Activated T-cell treated with anti-CD3 and anti-CD28 coated beads, Interleukin-2, amount 50 U/mL, for 48 hours (primary cell): ENCODE results near the gene DCAF6.

Experiments used
- DNase-seq, 2 experiments: peaks; one replicate each; pipeline ENCODE4 v3.0.0-alpha.2; 2020

The DCAF6 gene

DNA sequence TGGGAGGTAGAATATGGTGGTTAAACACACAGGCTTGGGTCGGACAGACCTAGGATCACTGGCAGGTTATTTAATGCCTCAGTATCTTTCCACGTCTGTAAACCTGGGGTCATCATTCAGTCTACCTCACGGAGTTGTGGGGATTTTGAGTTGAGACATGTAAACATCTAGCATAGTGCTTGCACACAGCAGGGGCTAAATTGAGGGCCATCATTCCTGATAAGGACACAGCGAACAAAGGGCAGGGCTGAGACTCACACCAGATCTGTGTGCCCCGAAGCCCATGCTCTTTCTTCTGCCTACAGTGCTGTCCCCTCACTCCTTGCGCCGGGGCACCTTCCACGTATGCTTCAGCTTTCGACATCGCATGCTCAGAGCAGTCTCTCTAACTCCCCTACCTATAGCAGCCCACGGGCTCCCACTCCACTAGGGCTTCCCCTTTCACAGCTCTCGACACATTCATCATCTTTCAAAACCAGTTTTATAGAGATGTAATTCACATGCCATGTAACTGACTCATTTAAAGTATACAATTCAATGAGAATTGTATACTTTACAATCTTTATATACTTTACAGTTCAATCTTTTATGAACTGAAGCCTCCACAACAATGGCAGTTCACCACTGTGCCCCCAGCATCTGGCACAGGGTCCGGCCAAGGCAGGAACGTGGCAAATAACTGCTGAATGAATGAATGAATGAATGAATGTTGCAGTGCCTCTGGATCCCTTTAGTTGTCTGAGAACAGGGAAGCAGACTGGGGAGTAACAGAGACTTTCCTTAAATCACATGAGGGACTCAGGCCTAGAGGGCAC is 152.2 kb downstream of the DCAF6 start:
- DNase-seq: peak in 1 of 2 experiments; percentile 3

DNA sequence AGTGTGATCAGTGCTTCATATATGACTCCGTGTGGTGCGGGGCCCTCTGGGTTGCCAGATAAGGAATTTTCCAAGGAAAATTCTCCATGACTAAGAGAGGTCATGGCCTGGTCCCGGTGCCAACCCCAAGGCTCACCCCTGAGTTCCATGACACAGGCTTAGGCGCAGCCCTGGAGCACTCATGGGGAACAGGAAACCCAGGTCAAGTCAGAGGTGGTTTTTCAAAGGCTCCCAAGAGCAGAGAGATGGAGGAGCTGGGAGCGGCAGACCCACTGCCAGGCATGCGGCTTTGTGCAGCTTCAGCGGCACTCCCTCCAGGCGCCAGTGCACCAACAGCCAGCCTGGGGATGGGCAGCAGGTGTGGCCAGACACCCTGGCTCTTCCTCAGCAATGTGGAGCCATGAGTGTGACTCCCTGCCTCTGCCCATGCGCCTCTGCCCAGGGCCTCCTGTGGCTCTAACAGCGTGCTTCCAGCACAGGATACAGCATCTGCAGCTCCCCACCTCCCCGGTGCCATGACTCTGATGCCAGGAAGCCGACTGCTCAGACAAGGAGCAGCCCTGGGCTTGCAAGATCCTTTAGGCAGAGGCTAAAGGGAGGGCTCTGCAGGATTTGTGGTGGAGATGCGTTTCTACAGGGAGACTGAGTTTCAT is 153.0 kb downstream of the DCAF6 start:
- DNase-seq: peak in 1 of 2 experiments; percentile 9

DNA sequence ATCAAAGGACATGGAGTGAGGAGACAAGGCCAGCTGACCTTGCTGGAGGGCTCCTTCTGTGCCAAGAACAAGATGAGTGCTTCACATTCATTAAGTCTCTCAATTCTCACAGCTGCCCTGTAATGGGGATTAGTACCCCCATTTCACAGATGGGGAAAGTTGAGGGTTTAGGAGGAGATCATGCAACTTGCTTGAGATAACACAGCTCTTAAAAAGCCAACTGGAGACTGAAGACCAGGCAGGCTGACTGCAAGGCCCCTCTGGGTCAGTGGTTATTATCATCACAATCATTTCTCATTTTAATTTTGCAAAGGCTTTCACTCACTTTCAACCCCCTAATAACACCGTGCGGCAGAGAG is 153.5 kb downstream of the DCAF6 start:
- DNase-seq: peak in 1 of 2 experiments; percentile 3

DNA sequence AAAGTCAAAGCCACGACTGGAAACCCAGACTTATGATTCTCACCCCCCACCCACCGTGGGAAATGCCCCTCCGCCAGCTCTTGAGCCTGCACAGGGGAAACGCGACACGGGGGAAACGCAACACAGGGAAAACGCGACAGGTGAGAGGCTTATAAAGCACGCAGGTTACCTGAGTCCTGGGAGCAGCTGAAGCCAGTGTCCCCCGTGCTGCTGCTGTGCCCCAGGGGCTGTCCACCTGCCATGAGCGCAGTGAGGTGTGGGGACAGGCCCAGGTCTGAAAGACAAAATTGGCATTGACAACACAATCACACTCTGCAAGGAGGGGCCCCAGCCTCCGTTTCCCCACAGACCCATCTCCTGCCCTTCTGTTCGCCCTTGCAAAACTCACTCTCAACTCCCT is 153.9 kb downstream of the DCAF6 start:
- DNase-seq: peak in 1 of 2 experiments; percentile 1

DNA sequence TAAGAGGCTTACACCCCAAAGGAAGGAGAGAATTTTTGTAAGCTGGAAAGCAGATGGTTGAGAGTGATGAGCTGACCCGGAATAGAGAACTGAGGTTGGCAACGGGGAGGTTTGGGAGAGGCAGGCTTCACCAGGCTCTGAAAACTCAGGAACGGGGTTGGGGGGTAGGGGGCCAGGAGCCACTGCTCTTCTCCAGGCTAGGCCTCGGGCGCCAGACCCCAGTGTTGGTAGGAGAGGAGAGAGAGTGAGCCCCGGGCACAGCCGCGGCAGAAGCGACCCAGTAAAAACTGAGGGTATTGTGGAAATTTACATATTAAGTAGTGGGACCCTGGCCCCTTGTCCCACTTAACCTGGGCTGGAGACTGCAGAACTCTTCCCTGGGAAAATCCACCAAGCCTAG is 154.6 kb downstream of the DCAF6 start:
- DNase-seq: peak in 1 of 2 experiments; percentile 1

DNA sequence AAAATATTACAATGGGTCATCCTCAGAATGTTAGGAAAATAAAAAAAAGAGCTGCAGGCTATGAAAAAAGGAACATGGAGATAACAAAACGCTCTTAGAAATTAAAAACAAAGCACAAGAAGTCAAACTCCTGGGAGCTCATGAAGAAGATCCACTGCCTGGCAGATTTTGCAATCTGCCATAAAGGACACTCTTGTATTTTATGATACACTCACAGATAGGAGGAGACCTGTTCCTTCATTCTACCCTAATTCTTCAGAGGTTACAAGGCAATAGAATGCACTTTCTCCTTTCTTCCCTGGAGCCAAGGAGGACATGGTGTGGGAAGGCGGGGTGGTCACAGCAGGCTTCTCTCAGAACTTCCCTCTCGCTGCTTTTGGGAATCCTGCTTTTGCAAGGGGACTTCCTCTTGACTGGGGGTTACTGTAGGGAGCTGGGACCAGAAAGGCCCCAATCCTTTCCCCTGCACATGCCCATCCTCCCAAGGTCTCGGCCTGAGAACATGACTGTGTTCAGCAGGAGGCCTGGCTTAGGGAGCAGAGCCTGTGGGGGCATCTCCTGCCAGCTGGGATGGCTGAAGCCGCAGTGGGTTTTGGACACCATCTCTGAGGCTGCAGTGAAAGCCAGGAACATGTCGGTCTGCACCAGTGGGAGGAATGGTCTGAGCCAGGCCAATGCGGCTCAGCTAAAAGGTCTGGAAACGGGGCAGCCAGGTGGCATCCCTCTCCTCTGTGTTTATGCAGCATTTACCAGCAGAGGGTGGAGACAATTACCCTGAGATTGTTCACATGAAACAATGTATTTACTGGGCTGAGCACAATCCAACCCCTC is 155.5 kb downstream of the DCAF6 start:
- DNase-seq: peak in 1 of 2 experiments; percentile 1

DNA sequence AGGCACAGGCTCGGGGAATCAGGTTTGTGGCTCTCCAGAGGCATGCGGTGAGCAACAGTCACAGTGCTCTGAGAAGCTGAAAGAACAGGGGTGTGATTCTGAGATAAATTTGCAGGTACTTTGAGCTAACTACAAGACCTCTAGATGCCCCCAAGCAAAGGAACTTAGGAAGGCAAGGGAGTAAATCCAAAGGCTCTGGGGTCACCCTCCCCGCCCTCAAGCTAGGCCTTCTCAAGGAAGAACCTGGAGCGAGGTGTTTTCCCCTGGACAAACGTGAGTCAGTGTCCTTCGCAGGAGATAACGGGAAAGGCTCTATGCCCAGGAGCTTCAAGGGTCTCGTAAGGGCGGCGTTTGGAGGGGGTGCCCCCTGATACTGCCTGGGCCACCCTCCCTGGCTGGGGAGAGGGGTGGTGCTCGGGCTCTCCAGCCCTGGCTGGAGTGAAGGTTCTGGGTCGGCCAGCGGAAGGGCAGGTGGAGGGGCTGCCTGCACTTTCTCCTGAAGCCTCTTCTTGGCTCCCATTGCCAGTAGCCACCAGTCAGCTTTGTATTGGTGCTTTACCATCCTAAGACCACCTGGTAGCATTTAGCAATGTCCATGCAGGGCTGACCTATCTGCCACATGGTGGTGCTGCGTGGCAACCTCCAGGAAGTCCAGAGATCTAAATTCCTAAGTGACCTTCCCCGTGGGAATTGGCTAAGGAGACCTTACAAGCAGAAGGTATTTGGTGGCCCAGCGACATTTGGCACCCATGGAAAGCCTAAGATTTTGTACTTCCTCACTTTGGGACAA is 156.3 kb downstream of the DCAF6 start:
- DNase-seq: peak in 1 of 2 experiments; percentile 2

DNA sequence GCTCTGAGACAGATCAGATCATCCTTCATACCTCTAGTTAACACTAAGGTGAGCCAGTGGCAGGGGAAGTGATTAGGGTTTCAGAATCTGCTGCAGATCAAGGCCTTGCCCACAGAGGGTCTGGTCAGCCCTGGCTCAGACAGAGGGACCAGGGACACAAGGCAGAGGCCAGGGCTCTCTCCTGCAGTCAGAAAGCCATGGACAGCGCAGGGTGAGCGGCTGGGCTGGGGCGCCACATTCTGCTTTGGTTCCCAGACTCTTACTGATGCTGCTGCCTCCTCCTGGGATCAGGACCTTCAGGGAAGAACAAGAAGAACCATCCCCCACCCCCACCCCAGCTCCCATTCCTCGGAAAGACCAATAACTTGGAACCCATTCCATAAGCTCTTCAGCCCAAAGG is 157.1 kb downstream of the DCAF6 start:
- peak in 1 of 2 experiments; percentile 2 for DNase-seq

DNA sequence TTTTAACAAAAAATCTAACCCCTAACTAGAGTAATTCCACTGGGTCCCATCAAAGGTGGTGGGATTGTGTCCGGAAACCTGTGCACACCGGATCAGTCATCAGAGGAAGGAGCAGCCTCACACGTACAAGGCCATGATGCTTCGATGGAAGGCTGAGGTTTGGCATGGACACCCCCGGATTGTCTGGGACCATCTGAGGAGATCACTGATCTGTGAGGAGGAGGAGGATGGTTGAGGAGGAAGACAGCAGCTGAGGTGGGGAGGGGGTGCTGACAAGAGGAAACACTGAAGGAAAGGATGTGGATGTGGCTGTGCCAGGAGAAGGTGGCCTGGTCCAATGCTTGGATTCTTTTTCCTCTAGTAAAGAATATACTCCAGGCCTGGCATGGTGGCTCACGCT is 159.0 kb downstream of the DCAF6 start:
- DNase-seq: no peak

DNA sequence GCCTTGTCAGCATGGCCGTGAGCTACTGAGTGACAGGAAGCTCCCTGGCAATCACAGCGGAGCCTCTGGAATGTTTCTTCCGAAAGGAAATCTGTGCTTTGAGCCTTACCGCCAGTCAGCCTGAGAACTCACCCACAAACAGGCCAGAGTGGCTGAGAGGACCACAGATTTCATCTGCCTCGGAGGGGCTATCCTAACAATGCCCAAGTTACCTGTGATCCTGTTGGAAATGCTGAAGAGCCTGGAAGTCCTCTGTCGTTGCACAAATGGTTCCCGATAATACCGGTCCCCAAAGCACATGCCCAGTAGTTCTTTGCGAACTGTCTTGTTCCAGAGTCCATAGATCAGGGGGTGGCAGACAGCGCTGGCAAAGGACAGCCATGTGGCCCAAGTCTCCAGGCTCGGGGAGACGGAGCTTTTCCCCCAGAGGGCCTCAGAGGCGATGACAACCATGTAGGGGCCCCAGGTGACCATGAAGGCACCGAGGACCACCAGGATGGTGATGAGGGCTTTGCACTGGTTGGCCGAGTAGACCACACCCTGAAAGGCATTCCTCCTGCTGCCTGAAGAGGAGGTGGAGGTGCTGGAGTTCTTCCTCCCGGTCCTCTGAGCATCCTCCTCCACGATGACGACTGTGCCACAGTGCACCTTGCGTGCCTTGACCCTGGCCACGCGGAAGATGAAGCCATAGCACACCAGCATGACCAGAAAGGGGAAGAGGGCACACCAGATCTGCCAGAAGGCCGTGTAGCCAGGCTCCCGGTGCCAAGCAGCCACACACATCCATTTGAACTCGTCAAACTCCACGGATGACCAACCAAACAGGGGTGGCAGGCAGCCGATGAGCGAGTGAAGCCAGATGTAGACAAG is 160.0 kb downstream of the DCAF6 start:
- no peak for DNase-seq

DNA sequence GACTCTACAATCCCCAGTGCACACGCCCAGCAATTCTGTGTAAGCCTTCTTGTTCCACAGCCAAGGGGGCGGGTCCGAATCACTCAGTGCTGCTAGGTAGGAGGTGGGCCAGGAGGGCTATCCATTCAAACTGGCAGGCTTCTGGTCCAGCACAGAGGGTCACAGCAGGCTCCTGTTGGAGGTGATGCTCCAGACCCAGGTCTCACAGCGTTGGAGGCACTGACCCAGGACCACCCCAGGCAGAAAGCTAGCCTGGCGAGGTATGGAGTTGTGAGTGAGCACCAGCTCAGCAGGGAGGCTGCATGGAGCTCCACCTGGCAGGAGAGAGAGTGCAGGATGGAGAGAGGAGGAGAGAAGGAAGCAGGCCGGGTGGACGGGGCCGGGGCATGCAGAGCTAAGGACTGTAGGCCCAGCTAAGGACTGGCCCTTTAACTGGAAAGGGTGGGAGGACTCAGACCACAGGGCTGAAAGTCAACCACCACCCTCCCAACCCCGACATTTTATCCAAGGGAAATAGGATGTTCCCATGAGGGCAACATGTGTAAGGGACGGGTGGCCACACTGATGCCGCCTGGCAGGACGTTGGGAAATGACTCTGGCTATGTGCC is 161.5 kb downstream of the DCAF6 start:
- no peak for DNase-seq

DNA sequence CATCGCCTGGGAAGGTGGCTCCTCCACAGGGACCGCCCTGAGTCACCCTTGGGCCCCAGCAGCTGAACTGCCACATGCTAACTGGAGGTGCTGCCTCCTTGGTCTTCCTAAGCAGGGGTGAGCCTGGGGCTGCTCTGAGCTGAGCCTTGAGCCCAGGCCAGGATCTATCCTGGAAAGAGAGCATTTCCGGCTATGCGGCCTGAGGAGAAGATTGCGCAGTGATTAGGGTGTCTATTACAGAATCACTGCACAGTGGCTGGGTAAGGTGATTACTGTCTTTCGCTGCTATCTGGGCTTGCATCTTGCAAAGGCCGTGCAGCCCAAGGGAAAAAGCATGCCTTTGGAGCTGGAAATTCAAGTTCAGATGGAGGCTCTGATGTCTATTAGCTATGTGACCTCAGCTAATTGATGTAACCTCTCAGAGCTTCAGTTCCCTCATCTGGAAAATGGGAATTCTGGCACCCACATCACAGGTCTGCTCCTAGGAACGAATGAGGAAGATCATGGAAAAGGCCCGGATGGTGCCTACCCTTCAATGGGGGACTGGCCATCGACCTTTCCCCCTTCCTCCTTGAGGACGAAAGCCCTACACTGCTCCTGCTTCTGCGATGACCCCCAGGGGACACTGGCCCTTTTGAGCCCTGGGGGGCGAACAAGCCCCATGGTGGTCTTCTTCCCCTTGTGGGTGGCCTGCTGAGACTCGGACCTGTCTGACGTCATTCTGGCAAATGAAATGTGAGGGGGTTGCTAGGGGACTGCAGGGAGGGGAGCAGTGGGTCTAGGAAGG is 162.2 kb downstream of the DCAF6 start:
- DNase-seq: no peak

DNA sequence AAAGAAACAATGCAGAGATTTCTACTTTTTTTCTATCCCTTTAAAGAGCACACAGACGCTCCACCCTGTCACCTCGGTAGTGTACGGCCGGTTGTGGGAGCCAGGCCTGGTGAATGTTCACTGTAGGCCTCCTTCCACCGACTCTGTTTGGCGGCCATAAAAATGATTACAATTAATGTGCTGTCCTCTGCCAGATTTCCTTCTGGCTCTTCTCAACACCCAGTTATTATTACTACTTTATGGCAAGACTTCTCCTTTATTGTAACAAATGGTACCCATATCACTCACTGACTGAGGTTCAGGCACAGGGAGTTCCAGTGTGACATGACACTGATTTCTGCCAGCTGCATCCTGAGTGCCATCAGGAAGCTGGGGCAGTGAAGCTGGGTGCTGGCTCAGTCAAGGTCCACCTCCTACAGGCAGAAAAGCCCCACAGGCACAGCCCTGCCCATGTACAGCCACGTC is 162.9 kb downstream of the DCAF6 start:
- DNase-seq: no peak

DNA sequence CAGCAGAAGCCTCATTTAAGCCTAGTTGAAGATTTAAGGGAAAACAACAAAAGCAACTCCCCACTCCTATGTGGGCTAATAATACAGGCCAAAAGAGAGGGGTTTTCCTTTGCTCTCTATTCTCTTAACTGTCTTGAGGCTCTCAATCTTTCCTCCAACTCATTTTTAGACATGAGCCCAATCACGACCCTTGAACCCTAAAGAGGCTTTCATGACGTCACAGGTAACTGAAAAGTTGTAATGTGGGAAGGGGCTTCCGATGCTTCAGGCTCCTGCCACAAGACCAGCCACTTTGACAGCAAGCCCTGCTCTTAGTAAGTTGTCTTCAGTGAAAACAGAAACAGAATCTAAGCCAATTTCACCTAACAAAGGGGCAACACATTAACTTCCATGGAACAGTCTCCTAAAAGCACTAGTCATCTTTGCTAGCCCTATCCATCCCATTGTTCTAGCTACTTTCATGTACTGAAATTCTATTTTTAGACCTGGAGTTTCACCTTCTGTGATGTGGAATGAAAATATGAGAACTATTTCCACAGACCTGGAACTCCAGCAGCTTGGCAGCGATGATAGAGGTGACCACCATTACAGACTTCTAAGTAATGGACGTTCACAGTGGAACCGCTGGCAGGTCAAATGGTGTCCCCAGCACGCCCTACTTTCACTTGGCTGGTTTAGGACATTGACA is 164.0 kb downstream of the DCAF6 start:
- no peak for DNase-seq

DNA sequence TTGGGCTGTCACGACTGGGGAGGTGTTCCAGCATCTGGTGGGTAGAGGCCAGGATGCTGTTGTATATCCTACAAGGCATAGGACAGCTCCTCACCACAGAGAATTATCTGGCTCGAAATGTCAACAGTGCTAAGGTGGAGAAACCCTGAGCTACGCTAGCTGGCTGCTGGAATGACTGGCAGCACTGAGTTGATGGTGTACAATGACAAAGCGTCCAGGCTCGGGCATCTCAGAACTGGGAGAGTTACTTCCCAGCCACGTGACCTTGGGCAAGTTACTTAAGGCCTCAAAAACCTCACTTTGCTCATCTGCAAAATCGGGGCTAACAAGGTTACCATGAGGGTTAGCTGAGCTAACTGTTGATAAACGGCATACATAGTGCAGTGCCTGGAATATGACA is 164.9 kb downstream of the DCAF6 start:
- no peak for DNase-seq

DNA sequence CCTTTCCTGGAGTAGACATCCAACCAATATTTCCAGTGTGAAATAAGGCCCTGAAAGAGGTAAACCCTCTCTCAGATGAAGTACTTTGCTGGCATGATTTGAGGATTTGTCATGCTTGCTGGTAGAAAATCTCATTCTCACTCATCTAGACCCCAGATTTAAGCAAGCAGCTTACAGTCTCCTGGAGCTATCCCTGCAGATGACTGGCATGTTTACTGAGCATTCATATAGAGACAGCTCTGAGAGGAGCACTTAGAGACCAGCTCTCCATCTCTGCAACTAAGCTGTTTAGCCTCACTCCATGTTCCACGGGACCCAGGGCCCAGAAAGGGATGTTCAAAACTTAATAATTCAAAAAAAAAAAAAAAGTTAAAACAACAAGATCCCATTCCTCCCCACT is 166.0 kb downstream of the DCAF6 start:
- no peak for DNase-seq

DNA sequence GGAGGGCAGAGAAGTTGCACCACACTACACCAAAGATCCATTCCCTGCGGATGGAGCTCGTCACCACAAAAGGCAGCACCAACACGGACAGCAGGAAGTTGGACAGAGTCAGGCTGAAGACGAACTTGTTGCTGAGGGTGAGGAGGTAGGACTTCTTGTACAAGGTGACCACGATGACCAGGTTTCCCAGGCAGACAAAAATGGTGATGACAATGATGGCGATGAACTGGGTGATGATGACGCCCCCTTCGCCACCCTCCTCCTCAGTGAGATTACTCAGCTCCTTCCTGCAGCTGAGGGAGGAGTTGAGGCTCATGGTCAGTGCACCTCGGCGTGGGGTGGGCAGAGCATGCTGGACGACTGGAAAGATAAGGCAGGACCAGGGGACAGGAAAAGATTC is 168.1 kb downstream of the DCAF6 start:
- no peak for DNase-seq

DNA sequence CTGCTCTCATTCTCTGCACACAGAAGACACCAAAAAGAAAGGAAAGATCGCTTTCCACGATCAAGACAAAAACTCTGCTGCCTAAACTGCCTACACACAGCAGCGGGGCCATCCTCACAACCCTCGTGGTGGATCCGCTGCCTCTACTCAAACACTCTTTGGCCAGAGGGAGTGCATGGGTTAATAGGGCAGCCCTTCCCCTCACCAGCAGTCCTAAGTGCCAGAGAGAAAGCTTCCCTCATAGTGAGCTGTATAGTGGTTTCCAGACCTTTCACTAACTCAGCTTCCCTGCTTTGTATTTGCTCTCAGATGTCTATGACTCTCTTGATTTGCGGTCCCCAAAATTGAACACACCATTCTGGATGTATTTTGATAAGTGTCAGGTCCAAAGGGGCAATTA is 169.4 kb downstream of the DCAF6 start:
- no peak for DNase-seq

DNA sequence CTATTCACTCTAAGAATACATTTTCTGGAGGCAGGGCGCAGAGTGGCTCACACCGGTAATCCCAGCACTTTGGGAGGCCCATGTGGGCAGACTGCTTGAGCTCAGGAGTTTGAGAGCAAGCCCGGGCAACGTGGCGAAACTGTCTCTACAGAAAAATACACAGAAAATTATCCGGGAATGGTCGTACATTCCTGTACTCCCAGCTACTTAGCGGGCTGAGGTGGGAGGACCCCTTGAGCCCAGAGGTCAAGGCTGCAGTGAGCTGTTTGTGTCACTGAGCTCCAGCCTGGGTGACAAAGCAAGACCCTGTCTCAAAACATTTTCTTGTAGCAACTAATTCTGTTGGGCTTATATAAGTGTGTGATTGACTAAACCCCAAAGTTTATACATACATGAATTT is 169.8 kb downstream of the DCAF6 start:
- DNase-seq: no peak
